ENCODE measurements around the gene TNFAIP8L1. TPM values are rescaled to one million over a fixed set of nuclear protein-coding genes. Genes with fewer than 3 reads are reported as not detected.

Gene TNFAIP8L1
- total and polyA plus RNA-seq, 4 donors: 12.1 to 22.0 (median 15.7) TPM

GRCh38 chr19:4640247-4641000 lies 1.1 kb downstream of the TNFAIP8L1 start:
- no peak for DNase-seq
- ATAC-seq (ENCODE audit: insufficient read depth, low FRiP score): no peak
- Histone ChIP-seq H3K27ac (ENCODE audit: low read depth in 1 of 2, low read length in 1 of 2) (peak overlapping the region in 1 of 2 donors; percentile 66), H3K4me3 (peak overlapping the region; percentile 78), H3K4me1 (ENCODE audit: control insufficient read depth in 5 of 5, insufficient read depth in 5 of 5, low read length in 5 of 5) (peaks cover 0 to 13% (median 0%) of the 10 kb centered on the region in 5 donors), H3K36me3 (ENCODE audit: control insufficient read depth in 4 of 4, insufficient read depth in 4 of 4, low read length in 4 of 4) (peaks cover 0 to 3% (median 0%) of the 10 kb centered on the region in 4 donors), H3K9me3 (ENCODE audit: control insufficient read depth in 4 of 4, insufficient read depth in 3 of 4, low read length in 3 of 4) (no peaks in the 10 kb centered on the region), H3K9ac (ENCODE audit: insufficient read depth in 1 of 2, low read length in 2 of 2) (no peak overlapping the region), H3K27me3 (ENCODE audit: control insufficient read depth in 3 of 3, insufficient read depth in 3 of 3, low read length in 2 of 3) (no peaks in the 10 kb centered on the region)
- WGBS, 2 donors: 72 to 76% methylated on average over 17 of the region's 17 CpGs
- TF ChIP-seq CTCF (IDR thresholded peaks at IDR 0.05; ENCODE audit: control extremely low read depth, extremely low read depth): no peak

GRCh38 chr19:4641132-4641531 lies 1.8 kb downstream of the TNFAIP8L1 start:
- H3K4me1 ChIP-seq (ENCODE audit: control insufficient read depth in 5 of 5, insufficient read depth in 5 of 5, low read length in 5 of 5): peaks cover 0 to 9% (median 0%) of the 10 kb centered on the region in 5 donors
- no peak for ATAC-seq (ENCODE audit: insufficient read depth, low FRiP score)

GRCh38 chr19:4642625-4643024 lies 3.3 kb downstream of the TNFAIP8L1 start:
- no peak overlapping the region for H3K9ac ChIP-seq (ENCODE audit: insufficient read depth in 1 of 2, low read length in 2 of 2)
- TF ChIP-seq CTCF (IDR thresholded peaks at IDR 0.05; ENCODE audit: control extremely low read depth, extremely low read depth): no peak
- ATAC-seq (ENCODE audit: insufficient read depth, low FRiP score) (no peak), DNase-seq (no peak)
- H3K4me1 ChIP-seq (ENCODE audit: control insufficient read depth in 5 of 5, insufficient read depth in 5 of 5, low read length in 5 of 5): peaks cover 0 to 9% (median 0%) of the 10 kb centered on the region in 5 donors
- 89 to 97% methylated on average over 6 of the region's 6 CpGs for WGBS, 2 donors
- H3K27ac ChIP-seq (ENCODE audit: low read depth in 1 of 2, low read length in 1 of 2): no peak overlapping the region
- H3K9me3 ChIP-seq (ENCODE audit: control insufficient read depth in 4 of 4, insufficient read depth in 3 of 4, low read length in 3 of 4): no peaks in the 10 kb centered on the region
- H3K36me3 ChIP-seq (ENCODE audit: control insufficient read depth in 4 of 4, insufficient read depth in 4 of 4, low read length in 4 of 4): peaks cover 0 to 3% (median 0%) of the 10 kb centered on the region in 4 donors
- H3K4me3 ChIP-seq: no peak overlapping the region
- no peaks in the 10 kb centered on the region for H3K27me3 ChIP-seq (ENCODE audit: control insufficient read depth in 3 of 3, insufficient read depth in 3 of 3, low read length in 2 of 3)

More at GRCh38 chr19:4641132-4641531, 1.8 kb downstream of the TNFAIP8L1 start:
- H3K9ac ChIP-seq (ENCODE audit: insufficient read depth in 1 of 2, low read length in 2 of 2): no peak overlapping the region
- no peak overlapping the region for H3K4me3 ChIP-seq
- no peaks in the 10 kb centered on the region for H3K27me3 ChIP-seq (ENCODE audit: control insufficient read depth in 3 of 3, insufficient read depth in 3 of 3, low read length in 2 of 3)
- H3K9me3 ChIP-seq (ENCODE audit: control insufficient read depth in 4 of 4, insufficient read depth in 3 of 4, low read length in 3 of 4): no peaks in the 10 kb centered on the region
- DNase-seq: no peak
- no peak overlapping the region for H3K27ac ChIP-seq (ENCODE audit: low read depth in 1 of 2, low read length in 1 of 2)
- no peak for TF ChIP-seq CTCF (IDR thresholded peaks at IDR 0.05; ENCODE audit: control extremely low read depth, extremely low read depth)
- peaks cover 0 to 3% (median 0%) of the 10 kb centered on the region in 4 donors for H3K36me3 ChIP-seq (ENCODE audit: control insufficient read depth in 4 of 4, insufficient read depth in 4 of 4, low read length in 4 of 4)
- WGBS, 2 donors: 78 to 90% methylated on average over 14 of the region's 14 CpGs
